SK-N-MC (cell line): ENCODE data around the gene DNPH1.

Experiments
- DNase-seq: peaks from one replicate; pipeline ENCODE4 v3.0.0-alpha.2; 2011; ENCODE audit warnings: low read depth, low spot score
- H3K27ac ChIP-seq: fragments of 200-600 bp; sonication (generic); 2 replicates; pipeline ENCODE4 v1.5.1; 2016; ENCODE audit warnings: mixed run types
- H3K36me3 ChIP-seq: fragments of 200-600 bp; sonication (generic); 2 replicates; pipeline ENCODE4 v1.6.1; 2017; ENCODE audit warnings: antibody characterized with exemption, low read length, mixed read lengths; ENCODE audit not compliant: insufficient read depth
- H3K4me3 ChIP-seq: fragments of 200-600 bp; sonication (generic); 2 replicates; pipeline ENCODE4 v1.5.1; 2016
- H3K9ac ChIP-seq: fragments of 200-600 bp; sonication (generic); 2 replicates; pipeline ENCODE4 v1.8.0; 2017; ENCODE audit warnings: mixed run types, mixed read lengths; ENCODE audit not compliant: insufficient read length
- H3K9me3 ChIP-seq: fragments of 200-600 bp; sonication (generic); 2 replicates; pipeline ENCODE4 v1.6.1; 2017; ENCODE audit warnings: low read depth, mild to moderate bottlenecking, antibody characterized with exemption, low read length, moderate library complexity, mixed read lengths
- EZH2 ChIP-seq: fragments of 200-600 bp; sonication (generic); IDR thresholded peaks from one replicate; pipeline ENCODE4 v1.6.1; 2017; ENCODE audit warnings: antibody characterized with exemption
- FOXP2 ChIP-seq: optimal IDR thresholded peaks from 2 replicates; pipeline ENCODE3; 2011; ENCODE audit warnings: mild to moderate bottlenecking, moderate library complexity; ENCODE audit not compliant: insufficient read depth; ENCODE audit errors: extremely low read length, control extremely low read depth
- POLR2AphosphoS5 ChIP-seq: IDR thresholded peaks from 2 replicates; pipeline ENCODE4 v1.6.1; 2012; ENCODE audit warnings: mild to moderate bottlenecking, low read depth, low read length, borderline replicate concordance

The DNPH1 gene

DNA sequence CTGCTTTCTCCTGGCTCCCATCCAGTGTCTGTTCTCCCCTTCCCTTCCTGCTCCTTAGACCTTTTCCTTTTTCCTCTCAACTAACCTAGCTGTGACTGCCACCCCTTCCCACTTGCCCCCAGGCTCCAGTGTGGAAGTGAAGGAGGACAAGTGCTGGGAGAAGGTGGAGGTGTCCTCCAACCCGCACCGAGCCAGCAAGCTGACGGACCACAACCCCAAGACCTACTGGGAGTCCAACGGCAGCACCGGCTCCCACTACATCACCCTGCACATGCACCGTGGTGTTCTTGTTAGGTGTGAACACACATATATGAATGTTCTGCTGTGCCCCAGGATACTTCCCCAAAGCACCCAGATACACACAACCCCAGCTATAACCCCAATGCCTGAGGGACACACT lies 28.7 kb downstream of the DNPH1 start:
- no peak overlapping the region for H3K9ac ChIP-seq
- no peak for TF ChIP-seq POLR2AphosphoS5
- TF ChIP-seq FOXP2 = no peak
- TF ChIP-seq EZH2 = no peak
- no peak for DNase-seq
- no peaks in the 10 kb centered on the region for H3K36me3 ChIP-seq
- H3K4me3 ChIP-seq = no peak overlapping the region
- H3K27ac ChIP-seq = no peak overlapping the region
- H3K9me3 ChIP-seq = no peaks in the 10 kb centered on the region

GRCh38 chr6:43199912-43200311 lies 29.4 kb downstream of the DNPH1 start:
- Histone ChIP-seq H3K9ac (no peak overlapping the region), H3K9me3 (no peaks in the 10 kb centered on the region), H3K27ac (no peak overlapping the region), H3K4me3 (no peak overlapping the region), H3K36me3 (no peaks in the 10 kb centered on the region)
- DNase-seq = no peak
- TF ChIP-seq EZH2 (no peak), POLR2AphosphoS5 (no peak), FOXP2 (no peak)

DNA sequence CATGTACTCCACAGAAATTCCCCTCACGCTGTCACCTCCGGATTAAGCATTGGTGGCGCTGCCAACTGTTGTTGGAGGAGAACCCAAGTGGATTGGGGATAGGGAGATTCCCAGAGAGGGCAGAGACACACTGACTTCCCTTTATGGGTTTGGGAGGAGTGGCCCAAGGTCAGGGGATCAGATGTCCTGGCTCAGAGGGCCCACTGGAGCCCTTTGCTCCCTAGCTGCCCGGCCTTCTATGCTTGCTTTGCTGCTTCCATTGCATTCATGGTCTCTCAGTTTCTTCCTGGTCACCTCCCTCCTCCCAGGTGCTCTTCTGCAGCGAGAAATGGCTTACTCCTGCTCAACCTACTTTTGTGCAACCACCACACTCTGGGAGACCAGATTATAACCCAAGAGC lies 32.9 kb downstream of the DNPH1 start:
- TF ChIP-seq FOXP2 (no peak), EZH2 (no peak), POLR2AphosphoS5 (no peak)
- H3K27ac ChIP-seq = no peak overlapping the region
- no peak overlapping the region for H3K4me3 ChIP-seq
- no peaks in the 10 kb centered on the region for H3K36me3 ChIP-seq
- H3K9me3 ChIP-seq = no peaks in the 10 kb centered on the region
- no peak for DNase-seq
- no peak overlapping the region for H3K9ac ChIP-seq

GRCh38 chr6:43193929-43194328 lies 35.4 kb downstream of the DNPH1 start:
- Histone ChIP-seq H3K9me3 (no peaks in the 10 kb centered on the region), H3K27ac (no peak overlapping the region), H3K4me3 (no peak overlapping the region), H3K36me3 (no peaks in the 10 kb centered on the region), H3K9ac (no peak overlapping the region)
- TF ChIP-seq POLR2AphosphoS5 (no peak), FOXP2 (no peak), EZH2 (no peak)
- no peak for DNase-seq

- Histone ChIP-seq H3K9ac (no peak overlapping the region), H3K9me3 (no peaks in the 10 kb centered on the region), H3K4me3 (no peak overlapping the region), H3K36me3 (no peaks in the 10 kb centered on the region), H3K27ac (no peak overlapping the region)
- no peak for DNase-seq
- TF ChIP-seq FOXP2 (no peak), POLR2AphosphoS5 (no peak), EZH2 (no peak)
Measured at GRCh38 chr6:43192911-43193310, 36.4 kb downstream of the DNPH1 start.

DNA sequence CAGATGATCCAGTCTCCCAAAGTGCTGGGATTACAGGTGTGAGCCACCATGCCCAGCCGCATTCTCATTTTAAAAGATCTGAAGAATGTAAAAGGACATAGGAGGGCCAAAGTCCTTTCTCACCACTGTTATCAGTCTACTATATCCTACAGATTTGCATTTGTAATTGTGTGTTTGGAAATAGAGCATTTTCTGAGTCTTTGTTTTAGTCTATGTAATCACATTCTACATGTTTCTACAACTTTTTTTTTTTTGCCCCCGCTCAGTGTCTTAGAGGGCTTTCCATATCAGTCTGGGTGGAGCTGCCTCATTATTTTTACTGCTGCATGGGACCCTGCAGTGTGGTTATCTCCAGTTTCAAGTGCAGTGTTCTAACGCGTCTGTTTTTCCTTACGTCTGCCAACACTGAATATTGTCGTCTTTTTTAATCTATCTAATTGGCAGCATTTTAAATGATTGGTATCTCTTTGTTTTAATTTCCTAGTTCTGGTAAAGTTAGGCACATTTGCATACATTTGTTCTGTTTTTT lies 39.4 kb downstream of the DNPH1 start:
- no peak for DNase-seq
- Histone ChIP-seq H3K4me3 (no peak overlapping the region), H3K9ac (no peak overlapping the region), H3K27ac (no peak overlapping the region), H3K9me3 (no peaks in the 10 kb centered on the region), H3K36me3 (no peaks in the 10 kb centered on the region)
- TF ChIP-seq POLR2AphosphoS5 = no peak
- no peak for TF ChIP-seq FOXP2
- no peak for TF ChIP-seq EZH2

DNA sequence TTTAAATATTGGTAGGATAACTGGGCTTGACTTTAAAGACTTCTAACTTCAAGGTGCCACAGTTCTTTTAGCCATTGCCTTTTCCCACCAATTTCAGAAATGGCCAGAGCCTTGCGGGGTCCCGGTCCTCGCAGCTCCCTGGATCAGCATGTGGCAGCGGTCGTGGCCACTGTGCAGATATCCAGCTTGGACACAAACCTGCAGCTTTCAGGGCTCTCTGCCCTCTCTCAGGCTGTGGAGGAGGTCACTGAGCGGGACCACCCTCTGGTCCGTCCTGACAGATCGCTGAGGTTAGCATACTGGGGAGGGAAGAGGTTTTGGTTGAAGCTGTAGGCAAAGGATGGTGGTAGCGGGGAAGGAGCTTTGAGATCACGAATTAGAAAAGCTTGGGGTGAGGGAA lies 40.9 kb downstream of the DNPH1 start:
- no peak overlapping the region for H3K27ac ChIP-seq
- no peak for DNase-seq
- no peak for TF ChIP-seq POLR2AphosphoS5
- TF ChIP-seq EZH2 = no peak
- no peak for TF ChIP-seq FOXP2
- no peak overlapping the region for H3K9ac ChIP-seq
- H3K36me3 ChIP-seq = no peaks in the 10 kb centered on the region
- no peaks in the 10 kb centered on the region for H3K9me3 ChIP-seq
- H3K4me3 ChIP-seq = no peak overlapping the region

GRCh38 chr6:43187821-43188220 lies 41.5 kb downstream of the DNPH1 start:
- DNase-seq = no peak
- TF ChIP-seq POLR2AphosphoS5 (no peak), FOXP2 (no peak), EZH2 (no peak)
- H3K27ac ChIP-seq = no peak overlapping the region
- H3K36me3 ChIP-seq = no peaks in the 10 kb centered on the region
- H3K4me3 ChIP-seq = no peak overlapping the region
- no peaks in the 10 kb centered on the region for H3K9me3 ChIP-seq
- no peak overlapping the region for H3K9ac ChIP-seq

DNA sequence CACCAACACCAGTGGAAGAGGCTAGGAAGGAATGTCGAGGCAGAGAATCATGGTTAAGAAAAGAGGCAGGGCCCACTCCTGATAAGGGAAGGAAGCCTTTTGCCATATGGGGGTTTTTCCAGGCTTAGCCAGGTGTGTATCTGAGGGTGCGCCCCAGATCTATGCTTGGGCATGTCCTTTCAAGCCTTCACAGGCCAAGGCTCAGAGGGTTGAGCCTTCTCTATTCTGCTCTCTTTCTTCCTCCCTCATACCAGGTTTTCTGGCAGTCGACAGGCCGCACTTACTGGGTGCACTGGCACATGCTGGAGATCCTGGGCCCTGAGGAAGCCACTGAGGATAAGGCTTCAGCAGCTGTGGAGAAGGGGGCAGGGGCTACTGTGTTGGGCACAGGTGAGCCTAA lies 42.6 kb downstream of the DNPH1 start:
- no peaks in the 10 kb centered on the region for H3K36me3 ChIP-seq
- no peak overlapping the region for H3K4me3 ChIP-seq
- TF ChIP-seq POLR2AphosphoS5 (no peak), EZH2 (no peak), FOXP2 (no peak)
- H3K9ac ChIP-seq = no peak overlapping the region
- no peak overlapping the region for H3K27ac ChIP-seq
- no peak for DNase-seq
- no peaks in the 10 kb centered on the region for H3K9me3 ChIP-seq

DNA sequence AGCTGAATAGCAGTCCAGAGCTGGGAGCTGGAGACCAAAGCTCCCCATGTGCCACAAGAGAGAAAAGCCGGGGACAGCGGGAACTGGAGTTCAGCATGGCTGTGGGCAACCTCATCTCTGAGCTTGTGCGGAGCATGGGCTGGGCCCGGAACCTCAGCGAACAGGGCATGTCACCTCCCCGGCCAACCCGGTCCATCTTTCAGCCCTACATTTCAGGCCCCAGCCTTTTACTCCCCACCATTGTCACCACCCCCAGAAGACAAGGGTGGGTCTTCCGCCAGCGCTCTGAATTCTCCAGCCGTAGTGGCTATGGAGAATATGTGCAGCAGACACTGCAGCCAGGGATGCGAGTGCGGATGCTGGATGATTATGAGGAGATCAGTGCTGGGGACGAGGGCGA lies 43.3 kb downstream of the DNPH1 start:
- H3K9me3 ChIP-seq = no peaks in the 10 kb centered on the region
- no peaks in the 10 kb centered on the region for H3K36me3 ChIP-seq
- H3K27ac ChIP-seq = no peak overlapping the region
- peak overlapping the region; percentile 32 for H3K9ac ChIP-seq
- DNase-seq = no peak
- TF ChIP-seq EZH2 = no peak
- no peak for TF ChIP-seq FOXP2
- TF ChIP-seq POLR2AphosphoS5 = no peak
- H3K4me3 ChIP-seq = no peak overlapping the region
